ENCODE results near the gene DPH3. TPM values are rescaled to one million over a fixed set of nuclear protein-coding genes. Genes with fewer than 3 reads are reported as not detected.

Gene DPH3
- total RNA-seq, 1 donor, result 21.4 TPM

DNA sequence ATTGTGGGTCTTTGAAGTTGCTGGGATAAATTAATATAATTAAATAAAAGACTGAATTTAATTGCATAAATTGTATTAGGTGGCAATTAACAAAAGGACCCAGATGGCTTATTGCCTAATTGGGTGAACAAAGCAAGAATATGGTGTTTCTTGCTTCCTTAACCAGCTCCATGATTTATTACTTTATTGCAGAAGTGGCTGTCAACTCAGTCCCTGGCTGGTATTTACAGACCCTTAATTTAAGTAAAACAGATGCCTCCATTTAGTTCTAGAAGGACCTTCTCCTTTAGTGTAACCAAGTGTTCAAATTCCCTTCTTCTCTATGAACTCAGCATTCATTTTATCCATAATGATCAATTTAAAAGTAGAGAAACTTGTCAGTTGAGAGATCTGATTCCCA, 35.1 kb downstream of the DPH3 start:
- H3K4me1 ChIP-seq (ENCODE audit: insufficient read depth, low read length), result no peaks in the 10 kb centered on the region
- H3K9me3 ChIP-seq (ENCODE audit: low read depth, low read length), result no peaks in the 10 kb centered on the region
- TF ChIP-seq, protein P1, sequence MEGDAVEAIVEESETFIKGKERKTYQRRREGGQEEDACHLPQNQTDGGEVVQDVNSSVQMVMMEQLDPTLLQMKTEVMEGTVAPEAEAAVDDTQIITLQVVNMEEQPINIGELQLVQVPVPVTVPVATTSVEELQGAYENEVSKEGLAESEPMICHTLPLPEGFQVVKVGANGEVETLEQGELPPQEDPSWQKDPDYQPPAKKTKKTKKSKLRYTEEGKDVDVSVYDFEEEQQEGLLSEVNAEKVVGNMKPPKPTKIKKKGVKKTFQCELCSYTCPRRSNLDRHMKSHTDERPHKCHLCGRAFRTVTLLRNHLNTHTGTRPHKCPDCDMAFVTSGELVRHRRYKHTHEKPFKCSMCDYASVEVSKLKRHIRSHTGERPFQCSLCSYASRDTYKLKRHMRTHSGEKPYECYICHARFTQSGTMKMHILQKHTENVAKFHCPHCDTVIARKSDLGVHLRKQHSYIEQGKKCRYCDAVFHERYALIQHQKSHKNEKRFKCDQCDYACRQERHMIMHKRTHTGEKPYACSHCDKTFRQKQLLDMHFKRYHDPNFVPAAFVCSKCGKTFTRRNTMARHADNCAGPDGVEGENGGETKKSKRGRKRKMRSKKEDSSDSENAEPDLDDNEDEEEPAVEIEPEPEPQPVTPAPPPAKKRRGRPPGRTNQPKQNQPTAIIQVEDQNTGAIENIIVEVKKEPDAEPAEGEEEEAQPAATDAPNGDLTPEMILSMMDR (IDR thresholded peaks at IDR 0.05; ENCODE audit: extremely low read depth, low read depth, low read length), result no peak

DNA sequence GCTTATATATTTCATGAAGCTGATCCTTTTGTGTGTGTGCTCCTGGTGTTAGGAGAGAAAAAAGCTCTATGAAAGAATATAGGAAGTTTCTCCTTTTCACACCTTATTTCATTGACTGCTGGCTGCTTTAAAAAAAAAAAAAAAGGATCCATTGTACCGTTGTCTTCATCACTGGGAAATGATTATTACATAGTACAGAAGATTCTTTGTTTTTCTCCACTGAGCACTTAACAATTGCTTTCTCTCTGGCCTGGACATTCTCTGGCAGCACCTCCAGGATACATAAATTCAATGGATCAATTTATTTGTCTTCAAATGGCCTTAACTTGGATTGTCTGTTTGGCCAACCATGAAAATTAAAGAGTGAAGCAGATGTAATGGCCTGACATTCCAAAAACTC, 37.2 kb downstream of the DPH3 start:
- Histone ChIP-seq H2AFZ (ENCODE audit: low read length) (no peak overlapping the region), H3K9me3 (ENCODE audit: low read depth, low read length) (no peaks in the 10 kb centered on the region), H3K4me1 (ENCODE audit: insufficient read depth, low read length) (no peaks in the 10 kb centered on the region), H3K27me3 (ENCODE audit: insufficient read depth, low read length) (no peaks in the 10 kb centered on the region), H3K4me2 (ENCODE audit: insufficient read depth, low read length) (no peak overlapping the region), H3K79me2 (ENCODE audit: insufficient read depth, low read length) (no peaks in the 10 kb centered on the region), H3K36me3 (ENCODE audit: insufficient read depth, low read length) (no peaks in the 10 kb centered on the region), H4K20me1 (ENCODE audit: insufficient read depth, low read length) (no peaks in the 10 kb centered on the region), H3K27ac (ENCODE audit: low read depth, low read length) (no peak overlapping the region), H3K4me3 (ENCODE audit: insufficient read depth, low read length) (no peak overlapping the region)
- TF ChIP-seq, protein P1 (IDR thresholded peaks at IDR 0.05; ENCODE audit: extremely low read depth, low read depth, low read length), result no peak
- DNase-seq (ENCODE audit: insufficient read length, low spot score, missing footprints), result no peak

More for the DNA sequence above, 35.1 kb downstream of the DPH3 start:
- H3K4me2 ChIP-seq (ENCODE audit: insufficient read depth, low read length), result no peak overlapping the region
- H3K79me2 ChIP-seq (ENCODE audit: insufficient read depth, low read length), result no peaks in the 10 kb centered on the region
- no peak for DNase-seq (ENCODE audit: insufficient read length, low spot score, missing footprints)
- H3K36me3 ChIP-seq (ENCODE audit: insufficient read depth, low read length), result no peaks in the 10 kb centered on the region
- H3K27me3 ChIP-seq (ENCODE audit: insufficient read depth, low read length), result no peaks in the 10 kb centered on the region
- no peak overlapping the region for H2AFZ ChIP-seq (ENCODE audit: low read length)
- no peak overlapping the region for H3K27ac ChIP-seq (ENCODE audit: low read depth, low read length)
- H3K4me3 ChIP-seq (ENCODE audit: insufficient read depth, low read length), result no peak overlapping the region
- no peaks in the 10 kb centered on the region for H4K20me1 ChIP-seq (ENCODE audit: insufficient read depth, low read length)

DNA sequence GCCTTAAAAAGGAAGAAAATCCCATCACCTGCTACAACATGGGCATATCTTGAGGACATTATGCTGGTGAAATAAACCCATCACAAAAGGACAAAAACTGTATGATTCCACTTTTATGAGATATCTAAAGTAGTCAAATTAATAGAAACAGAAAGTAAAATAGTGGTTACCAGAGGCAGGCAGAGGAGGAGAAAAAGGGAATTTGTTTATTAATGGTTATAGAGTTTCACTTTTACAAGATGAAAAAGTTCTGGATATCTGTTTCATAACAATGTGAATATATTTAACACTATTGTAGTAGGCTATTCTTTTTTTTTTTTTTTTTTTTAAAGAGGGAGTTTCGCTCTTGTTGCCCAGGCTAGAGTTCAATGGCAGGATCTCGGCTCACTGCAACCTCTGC, 40.4 kb downstream of the DPH3 start:
- H2AFZ ChIP-seq (ENCODE audit: low read length), result no peak overlapping the region
- TF ChIP-seq, protein P1 (IDR thresholded peaks at IDR 0.05; ENCODE audit: extremely low read depth, low read depth, low read length), result no peak
- H3K4me3 ChIP-seq (ENCODE audit: insufficient read depth, low read length), result no peak overlapping the region
- no peak for DNase-seq (ENCODE audit: insufficient read length, low spot score, missing footprints)
- no peaks in the 10 kb centered on the region for H3K9me3 ChIP-seq (ENCODE audit: low read depth, low read length)
- H3K79me2 ChIP-seq (ENCODE audit: insufficient read depth, low read length), result no peaks in the 10 kb centered on the region
- H4K20me1 ChIP-seq (ENCODE audit: insufficient read depth, low read length), result no peaks in the 10 kb centered on the region
- H3K4me2 ChIP-seq (ENCODE audit: insufficient read depth, low read length), result no peak overlapping the region
- no peaks in the 10 kb centered on the region for H3K4me1 ChIP-seq (ENCODE audit: insufficient read depth, low read length)
- H3K27me3 ChIP-seq (ENCODE audit: insufficient read depth, low read length), result no peaks in the 10 kb centered on the region
- H3K36me3 ChIP-seq (ENCODE audit: insufficient read depth, low read length), result no peaks in the 10 kb centered on the region
- H3K27ac ChIP-seq (ENCODE audit: low read depth, low read length), result no peak overlapping the region

DNA sequence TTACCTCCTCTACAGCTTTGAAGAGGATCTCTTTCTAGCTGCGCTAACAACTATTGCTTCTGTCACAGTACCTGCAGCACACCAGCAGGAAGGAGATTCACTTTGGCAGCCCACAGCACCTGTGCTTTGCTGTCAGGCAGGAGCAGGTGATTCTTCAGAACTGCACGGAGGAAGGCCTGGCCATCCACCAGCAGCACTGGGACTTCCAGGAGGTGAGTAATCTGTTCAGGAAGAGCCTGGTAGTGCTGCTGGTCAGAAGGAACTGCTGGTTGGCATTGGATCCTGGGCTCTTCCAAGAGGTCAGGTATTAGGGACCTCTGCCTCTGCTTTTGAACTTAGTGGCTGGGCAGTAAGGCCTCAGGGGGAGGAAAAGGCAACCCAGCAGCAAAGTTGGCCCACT, 42.2 kb downstream of the DPH3 start:
- TF ChIP-seq, protein P1 (IDR thresholded peaks at IDR 0.05; ENCODE audit: extremely low read depth, low read depth, low read length), result no peak
- Histone ChIP-seq H3K36me3 (ENCODE audit: insufficient read depth, low read length) (no peaks in the 10 kb centered on the region), H4K20me1 (ENCODE audit: insufficient read depth, low read length) (no peaks in the 10 kb centered on the region), H3K4me2 (ENCODE audit: insufficient read depth, low read length) (no peak overlapping the region), H3K9me3 (ENCODE audit: low read depth, low read length) (no peaks in the 10 kb centered on the region), H3K4me1 (ENCODE audit: insufficient read depth, low read length) (no peaks in the 10 kb centered on the region), H3K27me3 (ENCODE audit: insufficient read depth, low read length) (no peaks in the 10 kb centered on the region), H3K4me3 (ENCODE audit: insufficient read depth, low read length) (no peak overlapping the region), H3K79me2 (ENCODE audit: insufficient read depth, low read length) (no peaks in the 10 kb centered on the region), H3K27ac (ENCODE audit: low read depth, low read length) (no peak overlapping the region), H2AFZ (ENCODE audit: low read length) (no peak overlapping the region)
- no peak for DNase-seq (ENCODE audit: insufficient read length, low spot score, missing footprints)
